Neutrophil (primary cell): ENCODE measurements around the gene GALNTL6.
"Not testable (repeated sequence)": the region's sequence is repeated elsewhere in the genome, so short reads cannot be mapped to it uniquely, and the experiment has no call there.

ENCODE experiments used
- H3K27ac ChIP-seq: fragments of 200-600 bp; sonication (generic); 2 replicates; pipeline ENCODE4 v1.5.1; 2016; ENCODE audit warnings: mild to moderate bottlenecking, moderate library complexity
- H3K27me3 ChIP-seq: fragments of 200-600 bp; sonication (generic); 2 replicates; pipeline ENCODE4 v1.6.0; 2016; ENCODE audit warnings: mild to moderate bottlenecking
- H3K36me3 ChIP-seq: fragments of 200-600 bp; sonication (generic); 2 replicates; pipeline ENCODE4 v1.5.1; 2017
- H3K4me1 ChIP-seq, 2 experiments: fragments of 200-600 bp in 1 of 2; sonication (generic) in 1 of 2; 1 replicate in 1 of 2; 2 replicates in 1 of 2; pipeline versions ENCODE4 v1.5.1 to v1.6.1; 2013 to 2016; ENCODE audit warnings: low read depth in 1 of 2, low read length in 1 of 2, mild to moderate bottlenecking in 1 of 2, moderate library complexity in 1 of 2; ENCODE audit not compliant: control insufficient read depth in 1 of 2, insufficient read depth in 1 of 2
- H3K4me3 ChIP-seq, 2 experiments: fragments of 200-600 bp in 1 of 2; sonication (generic) in 1 of 2; 1 replicate in 1 of 2; 2 replicates in 1 of 2; pipeline ENCODE4 v1.5.1; 2013 to 2016; ENCODE audit warnings: low read depth in 1 of 2, low read length in 1 of 2, mild to moderate bottlenecking in 1 of 2, moderate library complexity in 1 of 2
- H3K9me3 ChIP-seq: fragments of 200-600 bp; sonication (generic); 2 replicates; pipeline ENCODE4 v1.5.1; 2016
- TF ChIP-seq, protein P1 (sequence below): fragments of 200-600 bp; sonication (generic); IDR thresholded peaks from 2 replicates; pipeline ENCODE4 v1.5.1; 2016; ENCODE audit warnings: antibody characterized with exemption

The GALNTL6 gene

DNA sequence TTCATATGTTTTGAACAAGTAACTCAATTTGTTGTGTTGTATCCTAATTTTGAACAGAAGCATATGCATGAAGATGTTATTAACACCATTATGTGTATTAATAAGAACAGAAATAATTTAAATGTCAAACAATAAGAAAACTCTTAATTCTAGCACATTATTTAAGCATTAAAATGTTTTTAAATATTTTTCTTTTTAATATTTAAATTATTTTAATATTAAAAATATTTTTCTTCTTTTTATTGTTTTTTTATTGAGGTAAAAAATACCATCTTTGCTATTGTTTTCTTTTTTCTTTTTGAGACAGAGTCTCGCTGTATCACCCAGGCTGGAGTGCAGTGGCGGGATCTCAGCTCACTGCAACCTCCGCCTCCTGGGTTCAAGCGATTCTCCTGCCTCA is 914.4 kb downstream of the GALNTL6 start:
- H3K9me3 ChIP-seq, result no peaks in the 10 kb centered on the region
- H3K27ac ChIP-seq, result no peak overlapping the region
- no peaks in the 10 kb centered on the region for H3K27me3 ChIP-seq
- TF ChIP-seq, protein P1, sequence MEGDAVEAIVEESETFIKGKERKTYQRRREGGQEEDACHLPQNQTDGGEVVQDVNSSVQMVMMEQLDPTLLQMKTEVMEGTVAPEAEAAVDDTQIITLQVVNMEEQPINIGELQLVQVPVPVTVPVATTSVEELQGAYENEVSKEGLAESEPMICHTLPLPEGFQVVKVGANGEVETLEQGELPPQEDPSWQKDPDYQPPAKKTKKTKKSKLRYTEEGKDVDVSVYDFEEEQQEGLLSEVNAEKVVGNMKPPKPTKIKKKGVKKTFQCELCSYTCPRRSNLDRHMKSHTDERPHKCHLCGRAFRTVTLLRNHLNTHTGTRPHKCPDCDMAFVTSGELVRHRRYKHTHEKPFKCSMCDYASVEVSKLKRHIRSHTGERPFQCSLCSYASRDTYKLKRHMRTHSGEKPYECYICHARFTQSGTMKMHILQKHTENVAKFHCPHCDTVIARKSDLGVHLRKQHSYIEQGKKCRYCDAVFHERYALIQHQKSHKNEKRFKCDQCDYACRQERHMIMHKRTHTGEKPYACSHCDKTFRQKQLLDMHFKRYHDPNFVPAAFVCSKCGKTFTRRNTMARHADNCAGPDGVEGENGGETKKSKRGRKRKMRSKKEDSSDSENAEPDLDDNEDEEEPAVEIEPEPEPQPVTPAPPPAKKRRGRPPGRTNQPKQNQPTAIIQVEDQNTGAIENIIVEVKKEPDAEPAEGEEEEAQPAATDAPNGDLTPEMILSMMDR, result no peak
- H3K36me3 ChIP-seq, result no peaks in the 10 kb centered on the region
- H3K4me1 ChIP-seq, result no peaks in the 10 kb centered on the region
- no peak overlapping the region for H3K4me3 ChIP-seq

DNA sequence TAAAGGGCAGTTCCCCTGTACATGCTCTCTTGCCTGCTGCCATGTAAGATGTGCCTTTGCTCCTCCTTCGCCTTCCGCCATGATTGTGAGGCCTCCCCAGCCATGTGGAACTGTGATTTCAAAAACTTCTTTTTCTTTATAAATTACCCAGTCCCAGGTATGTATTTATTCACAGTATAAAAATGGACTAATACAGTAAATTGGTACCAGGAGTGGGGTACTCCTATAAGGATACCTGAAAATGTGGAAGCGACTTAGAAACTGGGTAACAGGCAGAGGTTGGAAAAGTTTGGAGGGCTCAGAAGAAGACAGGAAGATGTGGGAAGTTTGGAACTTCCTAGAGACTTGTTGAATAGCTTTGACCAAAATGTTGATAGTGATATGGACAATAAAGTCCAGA is 920.4 kb downstream of the GALNTL6 start:
- H3K4me1 ChIP-seq, H3K27me3 ChIP-seq, H3K27ac ChIP-seq, H3K36me3 ChIP-seq, H3K4me3 ChIP-seq: not testable (repeated sequence)
- peaks cover 12% of the 10 kb centered on the region for H3K9me3 ChIP-seq

DNA sequence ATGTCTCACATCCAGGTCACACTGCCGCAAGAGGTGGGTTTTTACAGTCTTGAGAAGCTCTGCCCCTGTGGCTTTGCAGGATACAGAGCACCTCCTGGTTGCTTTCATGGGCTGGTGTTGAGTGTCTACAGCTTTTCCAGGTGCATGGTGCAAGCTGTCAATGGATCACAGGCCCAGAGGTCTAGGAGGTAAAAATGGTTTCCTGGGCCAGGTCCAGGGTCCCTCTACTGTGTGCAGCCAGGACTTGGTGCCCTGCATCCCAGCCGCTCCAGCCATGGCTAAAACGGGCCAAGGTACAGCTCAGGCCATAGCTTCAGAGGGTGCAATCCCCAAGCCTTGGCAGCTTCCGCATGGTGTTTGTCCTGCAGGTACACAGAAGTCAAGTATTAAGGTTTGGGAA is 921.4 kb downstream of the GALNTL6 start:
- no peaks in the 10 kb centered on the region for H3K27me3 ChIP-seq
- no peak overlapping the region for H3K4me3 ChIP-seq
- TF ChIP-seq, protein P1, result no peak
- H3K9me3 ChIP-seq, result peaks cover 18% of the 10 kb centered on the region
- no peaks in the 10 kb centered on the region for H3K36me3 ChIP-seq
- H3K4me1 ChIP-seq, result no peaks in the 10 kb centered on the region
- H3K27ac ChIP-seq, result no peak overlapping the region

DNA sequence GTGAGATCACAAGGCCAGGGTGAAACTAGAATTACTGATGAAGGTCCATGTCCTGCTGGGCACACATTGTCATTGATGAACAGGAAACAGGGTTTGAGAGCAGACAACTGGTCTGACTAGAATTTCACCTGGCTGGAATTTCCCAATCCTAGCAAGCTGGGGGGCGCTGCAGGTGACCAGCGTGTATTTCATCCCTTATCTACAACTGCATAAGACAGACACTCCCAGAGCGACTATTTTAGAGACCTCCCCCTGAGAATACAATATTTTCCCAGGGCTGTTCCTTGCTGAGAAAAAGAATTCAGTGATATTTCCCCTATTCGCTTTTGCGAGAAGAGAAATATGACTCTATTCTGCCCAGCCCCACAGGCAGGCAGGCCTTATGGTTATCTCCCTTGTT is 922.8 kb downstream of the GALNTL6 start:
- no peaks in the 10 kb centered on the region for H3K27me3 ChIP-seq
- TF ChIP-seq, protein P1, result no peak
- peaks cover 18% of the 10 kb centered on the region for H3K9me3 ChIP-seq

DNA sequence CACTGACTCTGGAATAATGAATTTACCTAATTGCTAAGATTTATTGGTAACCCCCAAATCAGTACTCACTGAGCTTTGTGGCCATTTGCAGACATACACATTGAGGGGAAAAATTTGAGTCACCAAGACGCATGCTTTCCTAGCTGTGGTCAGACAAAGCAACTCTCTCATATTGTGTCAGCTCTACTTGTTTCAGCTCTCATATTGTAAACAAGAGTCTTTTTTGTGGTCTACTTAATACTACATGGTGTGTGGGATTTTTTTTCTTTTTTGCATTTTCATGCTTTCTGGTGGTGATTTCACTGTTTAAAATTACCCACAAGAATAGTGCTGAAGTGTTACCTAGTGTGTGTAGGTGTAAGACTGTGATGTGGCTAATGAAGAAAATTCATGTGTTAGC is 927.2 kb downstream of the GALNTL6 start:
- Histone ChIP-seq H3K27me3 (no peaks in the 10 kb centered on the region), H3K4me3 (no peak overlapping the region), H3K36me3 (no peaks in the 10 kb centered on the region), H3K4me1 (no peaks in the 10 kb centered on the region), H3K27ac (no peak overlapping the region), H3K9me3 (peaks cover 18% of the 10 kb centered on the region)
- TF ChIP-seq, protein P1, result no peak

More for the DNA sequence above, 922.8 kb downstream of the GALNTL6 start:
- H3K27ac ChIP-seq, result no peak overlapping the region
- H3K4me3 ChIP-seq, result no peak overlapping the region
- H3K4me1 ChIP-seq, result no peaks in the 10 kb centered on the region
- H3K36me3 ChIP-seq, result no peaks in the 10 kb centered on the region

DNA sequence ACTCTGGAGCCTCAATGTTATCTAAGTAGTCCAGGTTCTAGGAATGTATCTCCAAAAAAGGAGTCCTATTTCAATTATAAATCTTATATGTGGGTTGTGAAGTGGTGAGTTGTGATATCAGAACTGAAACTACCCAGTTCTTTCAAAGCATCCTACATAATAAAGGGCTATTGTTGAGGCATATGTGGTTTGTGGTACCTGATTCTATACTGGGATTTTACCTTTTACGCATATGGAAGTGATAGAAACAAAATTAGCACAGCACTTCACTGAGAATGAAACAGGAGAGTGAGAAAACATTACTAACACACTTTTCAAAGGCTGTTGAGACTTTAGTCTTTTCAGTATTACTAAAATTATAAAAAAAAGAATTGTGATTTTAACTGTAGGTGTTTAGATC is 937.7 kb downstream of the GALNTL6 start:
- H3K36me3 ChIP-seq, result no peaks in the 10 kb centered on the region
- no peak overlapping the region for H3K27ac ChIP-seq
- TF ChIP-seq, protein P1, result no peak
- H3K4me3 ChIP-seq, result no peak overlapping the region
- no peaks in the 10 kb centered on the region for H3K9me3 ChIP-seq
- H3K4me1 ChIP-seq, result no peaks in the 10 kb centered on the region
- H3K27me3 ChIP-seq, result no peaks in the 10 kb centered on the region
